Osteoblast (primary cell): ENCODE data around the gene PLA2R1. TPM values are rescaled to one million over a fixed set of nuclear protein-coding genes. Genes with fewer than 3 reads are reported as not detected.

Experiments used
- DNase-seq: peaks from one replicate; pipeline ENCODE4 v3.0.0; 2011; ENCODE audit warnings: low spot score, mixed read lengths; ENCODE audit not compliant: insufficient read length; ENCODE audit errors: missing footprints
- H2AFZ ChIP-seq: 2 replicates; pipeline ENCODE4 v1.6.0; 2011; ENCODE audit warnings: mild to moderate bottlenecking, low read length
- H3K27ac ChIP-seq: 2 replicates; pipeline ENCODE4 v1.5.1; 2011; ENCODE audit warnings: mild to moderate bottlenecking, low read depth, low read length, moderate library complexity
- H3K27me3 ChIP-seq: 2 replicates; pipeline ENCODE4 v1.6.0; 2012; ENCODE audit warnings: mild to moderate bottlenecking, control low read depth, inconsistent platforms, low read length, moderate library complexity; ENCODE audit not compliant: insufficient read depth
- H3K36me3 ChIP-seq: 2 replicates; pipeline ENCODE4 v1.5.1; 2011; ENCODE audit warnings: mild to moderate bottlenecking, low read length, control low read depth, moderate library complexity; ENCODE audit not compliant: insufficient read depth
- H3K4me1 ChIP-seq: 2 replicates; pipeline ENCODE4 v1.5.1; 2011; ENCODE audit warnings: mild to moderate bottlenecking, low read length, control low read depth, moderate library complexity; ENCODE audit not compliant: insufficient read depth
- H3K4me2 ChIP-seq: 2 replicates; pipeline ENCODE4 v1.6.0; 2011; ENCODE audit warnings: mild to moderate bottlenecking, low read length; ENCODE audit not compliant: insufficient read depth
- H3K4me3 ChIP-seq: fragments of 200-600 bp; sonication (generic); 3 replicates; pipeline ENCODE4 v1.5.1; 2012; ENCODE audit warnings: mild to moderate bottlenecking, low read length, inconsistent platforms; ENCODE audit not compliant: insufficient read depth
- H3K79me2 ChIP-seq: 2 replicates; pipeline ENCODE4 v1.6.0; 2012; ENCODE audit warnings: mild to moderate bottlenecking, low read length, control low read depth, inconsistent platforms; ENCODE audit not compliant: insufficient read depth
- H3K9me3 ChIP-seq: 2 replicates; pipeline ENCODE4 v1.5.1; 2011; ENCODE audit warnings: low read depth, low read length, control low read depth
- H4K20me1 ChIP-seq: 2 replicates; pipeline ENCODE4 v1.6.0; 2012; ENCODE audit warnings: mild to moderate bottlenecking, low read length, control low read depth; ENCODE audit not compliant: insufficient read depth
- CTCF ChIP-seq: IDR thresholded peaks from 2 replicates; pipeline ENCODE4 v1.5.1; 2011; ENCODE audit warnings: mild to moderate bottlenecking, low read depth, low read length, moderate library complexity; ENCODE audit errors: extremely low read depth
- total RNA-seq: library from RNA; depleted of rRNA; stranded (reverse); fragments of >200 nt; gene quantifications from 2 replicates; pipeline ENCODE4 v1.2.3, GENCODE V29; 2012

Gene PLA2R1
- total RNA-seq, 1 donor, result 19.9 TPM

- no peak for DNase-seq
- Histone ChIP-seq H2AFZ (no peak overlapping the region), H3K9me3 (no peaks in the 10 kb centered on the region), H4K20me1 (no peaks in the 10 kb centered on the region), H3K4me1 (peaks cover 15% of the 10 kb centered on the region), H3K36me3 (no peaks in the 10 kb centered on the region), H3K4me2 (no peak overlapping the region), H3K27ac (no peak overlapping the region), H3K79me2 (peaks cover 31% of the 10 kb centered on the region), H3K27me3 (no peaks in the 10 kb centered on the region), H3K4me3 (no peak overlapping the region)
- TF ChIP-seq CTCF, result no peak
These were observed 8.5 kb downstream of the PLA2R1 start for GRCh38 chr2:160053946-160054345.

DNA sequence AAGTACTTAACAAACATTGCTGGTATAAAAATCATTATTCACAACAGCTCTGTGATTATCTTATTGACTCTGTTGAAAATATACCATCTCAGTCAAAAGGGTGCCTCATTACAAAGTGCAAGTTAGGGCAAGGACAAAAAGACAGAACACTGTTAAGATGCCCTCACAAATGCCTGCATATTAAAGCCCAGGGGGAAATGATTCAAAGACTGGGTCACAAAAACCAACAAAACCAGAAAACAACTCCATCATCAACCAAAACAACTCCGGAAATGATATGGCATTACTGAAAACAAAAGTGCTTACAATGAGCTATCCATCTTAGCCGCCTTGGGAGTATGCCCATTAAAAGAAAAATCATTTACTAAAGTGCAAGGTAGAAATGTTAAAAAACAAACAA, 9.9 kb downstream of the PLA2R1 start:
- no peak for TF ChIP-seq CTCF
- H4K20me1 ChIP-seq, result no peaks in the 10 kb centered on the region
- H3K27me3 ChIP-seq, result no peaks in the 10 kb centered on the region
- H2AFZ ChIP-seq, result no peak overlapping the region
- no peak overlapping the region for H3K4me2 ChIP-seq
- H3K9me3 ChIP-seq, result no peaks in the 10 kb centered on the region
- H3K4me3 ChIP-seq, result no peak overlapping the region
- DNase-seq, result peak; percentile 23
- peaks cover 25% of the 10 kb centered on the region for H3K79me2 ChIP-seq
- no peak overlapping the region for H3K27ac ChIP-seq
- peaks cover 15% of the 10 kb centered on the region for H3K4me1 ChIP-seq
- no peaks in the 10 kb centered on the region for H3K36me3 ChIP-seq

GRCh38 chr2:160051371-160051800, 11.0 kb downstream of the PLA2R1 start:
- Histone ChIP-seq H3K4me2 (peak overlapping the region; percentile 55), H3K36me3 (no peaks in the 10 kb centered on the region), H3K4me3 (no peak overlapping the region), H3K4me1 (peaks cover 15% of the 10 kb centered on the region), H3K27ac (no peak overlapping the region), H3K9me3 (no peaks in the 10 kb centered on the region), H3K27me3 (no peaks in the 10 kb centered on the region), H4K20me1 (no peaks in the 10 kb centered on the region), H3K79me2 (peaks cover 17% of the 10 kb centered on the region), H2AFZ (no peak overlapping the region)
- TF ChIP-seq CTCF, result no peak
- no peak for DNase-seq

DNA sequence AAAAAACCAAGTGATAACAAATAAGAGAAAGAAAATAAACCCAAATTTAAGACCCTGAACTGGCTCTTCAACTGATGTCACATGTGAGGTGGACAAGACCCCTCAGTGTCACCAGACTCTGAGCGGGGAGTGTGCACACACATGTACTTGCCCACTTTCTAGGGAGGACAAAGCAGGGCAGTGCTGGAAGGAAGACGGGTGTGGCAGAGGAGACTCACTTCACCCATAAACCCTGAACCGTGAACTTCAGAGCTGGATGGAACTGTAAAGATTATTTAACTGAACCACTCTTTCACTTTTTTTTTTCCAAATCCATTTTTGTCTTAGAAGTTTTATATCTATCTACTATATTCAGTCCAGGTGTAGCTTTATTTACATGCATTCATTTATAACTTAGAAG, 12.3 kb downstream of the PLA2R1 start:
- Histone ChIP-seq H3K79me2 (peaks cover 17% of the 10 kb centered on the region), H3K27ac (no peak overlapping the region), H3K4me1 (peaks cover 12% of the 10 kb centered on the region), H2AFZ (no peak overlapping the region), H3K4me3 (no peak overlapping the region), H3K27me3 (no peaks in the 10 kb centered on the region), H4K20me1 (no peaks in the 10 kb centered on the region), H3K36me3 (no peaks in the 10 kb centered on the region), H3K9me3 (no peaks in the 10 kb centered on the region), H3K4me2 (no peak overlapping the region)
- TF ChIP-seq CTCF, result no peak
- DNase-seq, result no peak
